GM18519 (cell line): ENCODE measurements around the gene UQCR11.

Experiments
- ATAC-seq: cut with Tn5 transposase; IDR thresholded peaks from one replicate; pipeline ENCODE4 v1.9.1; 2021; ENCODE audit warnings: mild to moderate bottlenecking, moderate library complexity; ENCODE audit not compliant: unreplicated experiment, low FRiP score

The UQCR11 gene

DNA sequence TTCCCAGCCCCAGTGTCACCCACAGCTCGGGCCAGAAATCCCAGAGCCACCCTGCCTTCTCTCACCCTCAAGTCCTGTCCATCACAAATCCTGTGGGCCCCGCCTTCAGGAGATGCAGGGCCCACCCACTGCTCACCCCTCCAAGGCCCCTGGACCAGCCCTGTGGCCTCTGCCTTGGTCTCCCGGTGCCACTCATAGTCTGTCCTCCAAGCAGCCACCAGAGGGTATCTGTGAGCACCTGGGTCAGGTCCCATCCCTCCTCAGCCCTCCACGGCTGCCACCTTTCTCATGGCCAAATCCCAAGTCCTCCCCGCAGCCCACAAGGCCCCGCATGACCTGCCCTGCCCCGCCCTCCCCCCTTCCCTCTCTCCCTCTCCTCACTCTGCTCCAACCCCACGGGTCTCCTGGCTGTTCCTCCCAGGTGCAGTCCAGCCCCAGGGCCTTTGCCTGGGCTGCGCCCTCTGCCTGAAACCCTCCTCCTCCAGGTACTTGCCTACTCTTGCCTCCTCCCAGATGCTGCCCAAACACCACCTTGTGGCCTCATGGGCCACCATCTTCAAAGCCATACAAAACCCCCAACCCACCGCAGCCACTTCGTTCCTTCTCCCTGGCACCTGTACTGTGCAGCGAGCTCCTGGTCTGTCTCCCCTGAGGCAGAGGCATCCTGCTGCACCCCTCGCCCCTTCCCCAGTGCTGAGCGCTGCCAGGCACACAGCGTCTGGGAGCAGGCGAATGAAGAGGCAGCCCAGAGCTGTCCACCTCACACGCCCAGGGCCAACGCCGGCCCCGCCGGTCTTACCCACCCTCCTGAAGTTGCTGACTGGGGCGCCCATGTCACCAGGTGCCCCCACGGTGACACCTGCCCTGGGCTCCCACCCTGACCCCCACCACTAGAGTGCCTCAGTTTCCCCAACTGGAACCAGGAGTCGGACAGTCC, 13.2 kb upstream of the UQCR11 start:
- no peak for ATAC-seq

DNA sequence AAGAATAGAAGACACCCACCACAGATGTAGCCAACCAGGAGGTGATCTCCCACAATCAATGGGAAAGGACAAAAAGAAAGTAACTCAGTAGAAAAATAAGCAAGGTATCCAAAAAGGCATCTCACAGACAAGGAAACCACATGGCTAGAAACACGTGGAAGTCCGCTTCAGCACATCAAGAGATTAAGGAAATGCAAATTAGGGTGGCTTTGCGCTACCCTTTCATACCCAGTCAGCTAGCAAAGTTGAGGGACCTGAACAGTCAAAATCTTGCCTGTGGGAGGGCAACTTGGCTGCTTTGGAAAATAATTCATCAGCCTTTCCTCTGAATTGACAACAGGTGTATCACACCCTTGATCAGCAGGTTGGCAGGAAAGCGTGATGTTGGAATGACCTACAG, 11.6 kb upstream of the UQCR11 start:
- no peak for ATAC-seq

DNA sequence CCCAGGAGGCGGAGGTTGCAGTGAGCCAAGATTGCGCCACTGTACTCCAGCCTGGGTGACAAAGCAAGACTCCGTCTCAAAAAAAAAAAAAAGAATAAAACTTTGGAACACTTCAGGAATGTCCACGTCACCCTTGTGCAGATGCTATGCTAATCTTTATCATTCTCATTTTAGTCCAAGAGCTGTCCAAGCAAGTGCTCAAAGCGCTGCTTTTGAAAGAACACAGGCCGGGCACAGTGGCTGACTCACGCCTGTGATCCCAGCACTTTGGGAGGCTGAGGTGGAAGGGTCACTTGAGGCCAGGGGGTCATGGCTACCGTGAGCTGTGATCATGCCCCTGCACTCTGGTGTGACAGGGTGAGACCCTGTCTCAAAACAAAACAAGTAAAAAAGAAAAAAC, 11.1 kb upstream of the UQCR11 start:
- no peak for ATAC-seq

- no peak for ATAC-seq
Measured at GRCh38 chr19:1615156-1615765, 10.0 kb upstream of the UQCR11 start.

DNA sequence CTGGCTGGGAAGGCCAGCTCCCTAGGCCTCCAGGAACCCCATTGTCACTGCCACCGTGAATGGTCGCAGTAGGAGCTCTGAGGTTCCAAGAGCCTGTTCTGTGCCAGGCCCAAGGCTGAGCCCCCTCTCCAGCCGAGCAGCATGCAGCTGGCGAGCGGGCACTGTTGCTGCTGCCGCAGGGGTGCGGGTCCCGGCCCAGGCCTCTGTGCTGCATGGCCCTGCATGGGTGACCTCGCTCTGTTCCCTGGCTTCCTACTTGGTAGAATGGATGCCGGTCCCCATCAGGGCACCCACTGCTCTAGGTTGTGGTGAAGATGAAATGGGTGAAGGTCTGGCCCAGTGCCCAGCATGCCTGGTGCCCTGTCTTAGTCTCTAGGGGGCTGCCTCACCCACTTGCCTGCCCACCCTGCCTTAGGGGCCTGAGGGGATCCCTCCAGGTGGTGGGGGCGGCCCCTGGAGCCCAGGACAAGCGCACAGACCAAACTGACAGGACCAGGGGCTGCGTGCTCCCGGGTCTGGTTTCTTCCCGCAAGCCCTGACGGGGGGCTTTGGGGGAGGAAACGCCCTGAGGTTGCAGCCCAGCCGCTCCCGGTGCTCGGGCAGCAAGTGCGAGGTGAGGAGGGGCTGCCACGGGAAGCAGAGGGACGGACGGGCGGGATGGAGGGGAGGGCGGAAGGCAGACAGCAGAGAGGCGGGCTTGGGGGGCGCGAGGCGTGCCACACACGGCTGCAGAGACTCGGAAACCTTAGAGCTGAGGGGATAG, 8.7 kb upstream of the UQCR11 start:
- no peak for ATAC-seq

GRCh38 chr19:1613146-1613545, 7.9 kb upstream of the UQCR11 start:
- ATAC-seq: no peak

GRCh38 chr19:1612114-1613086, 7.1 kb upstream of the UQCR11 start:
- no peak for ATAC-seq

DNA sequence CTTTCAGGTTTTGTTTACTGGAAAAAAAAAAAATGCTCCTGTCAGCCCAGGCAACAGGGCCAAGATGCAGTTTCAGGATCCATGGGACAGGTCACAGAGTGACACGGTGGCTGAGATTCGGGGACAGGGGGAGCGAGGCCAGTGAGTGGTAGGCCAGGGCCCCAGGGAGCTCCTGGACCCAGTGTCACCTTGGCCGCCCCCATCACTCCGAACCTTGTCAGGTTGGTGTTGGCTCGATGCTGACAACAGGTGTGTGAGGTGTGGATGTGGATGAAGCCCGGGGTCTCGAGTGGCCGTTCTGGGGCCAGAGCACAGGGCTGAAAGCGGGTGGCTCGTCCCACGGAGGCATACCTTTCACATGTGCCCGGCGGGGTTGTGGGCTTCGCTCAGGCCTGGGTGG, 6.1 kb upstream of the UQCR11 start:
- ATAC-seq: no peak

GRCh38 chr19:1610579-1610978, 5.3 kb upstream of the UQCR11 start:
- no peak for ATAC-seq

- ATAC-seq: no peak
Measured at GRCh38 chr19:1609680-1610474, 4.6 kb upstream of the UQCR11 start.

GRCh38 chr19:1609103-1609396, 3.8 kb upstream of the UQCR11 start:
- no peak for ATAC-seq

DNA sequence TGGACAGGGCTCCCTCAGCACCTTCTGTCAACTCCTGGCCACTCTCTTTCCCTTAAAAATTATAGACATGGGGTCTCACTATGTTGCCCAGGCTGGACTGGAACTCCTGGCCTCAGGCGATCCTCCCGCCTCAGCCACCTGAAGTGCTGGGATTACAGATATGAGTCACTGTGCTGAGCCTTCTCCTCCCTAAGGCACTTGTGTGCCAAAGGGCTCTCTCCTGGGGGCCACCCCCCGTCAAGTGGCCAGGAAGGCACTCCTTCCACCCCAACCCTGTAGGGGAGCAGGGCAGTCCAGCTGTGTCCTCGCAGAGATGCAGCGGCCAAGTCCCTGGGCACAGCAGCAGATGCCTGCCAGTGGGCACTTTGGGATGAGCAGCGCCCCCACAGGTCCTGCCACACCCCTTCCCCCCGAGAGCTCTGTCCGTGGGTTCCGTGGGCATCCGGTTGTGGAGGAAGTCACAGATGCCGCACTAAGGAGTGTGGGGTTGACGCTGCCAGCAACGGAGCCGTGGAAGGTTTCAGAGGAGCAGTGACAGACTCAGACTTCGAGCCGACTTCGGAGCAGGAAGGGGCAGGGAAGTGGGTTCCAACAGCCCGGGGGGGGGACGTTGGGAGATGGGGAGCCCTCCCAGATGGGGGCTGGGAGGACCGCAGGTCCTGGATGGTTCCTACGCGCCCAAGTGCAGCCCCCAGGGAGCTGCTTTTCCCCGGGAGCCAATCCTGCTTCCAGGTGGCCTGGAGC, 3.3 kb upstream of the UQCR11 start:
- no peak for ATAC-seq

- no peak for ATAC-seq
Measured at GRCh38 chr19:1606138-1606651, 933 bp upstream of the UQCR11 start.

DNA sequence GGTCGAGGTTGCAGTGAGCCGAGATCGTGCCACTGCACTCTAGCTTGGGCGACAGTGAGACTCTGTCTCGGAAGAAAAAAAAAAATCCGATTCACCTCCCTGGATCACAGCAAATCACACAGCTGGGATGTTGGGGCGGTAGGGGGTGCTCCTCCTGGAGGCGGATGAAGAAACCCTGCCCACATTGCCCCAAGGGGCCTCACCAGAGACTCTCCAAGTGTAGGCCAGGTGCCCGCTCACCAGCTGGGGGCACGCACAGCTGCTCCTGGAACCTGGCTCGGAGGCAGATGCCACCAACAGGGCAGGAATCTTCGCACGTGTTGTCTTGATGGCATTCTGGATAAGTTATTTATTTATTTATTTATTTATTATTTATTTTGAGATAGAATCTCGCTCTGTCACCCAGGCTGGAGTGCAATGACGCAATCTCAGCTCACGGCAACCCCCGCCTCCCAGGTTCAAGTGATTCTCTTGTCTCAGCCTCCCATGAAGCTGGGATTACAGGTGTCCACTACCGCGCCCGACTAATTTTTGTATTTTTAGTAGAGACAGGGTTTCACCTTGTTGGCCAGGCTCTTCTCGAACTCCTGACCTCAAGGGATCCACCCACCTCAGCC, 3.1 kb downstream of the UQCR11 start:
- ATAC-seq: no peak

DNA sequence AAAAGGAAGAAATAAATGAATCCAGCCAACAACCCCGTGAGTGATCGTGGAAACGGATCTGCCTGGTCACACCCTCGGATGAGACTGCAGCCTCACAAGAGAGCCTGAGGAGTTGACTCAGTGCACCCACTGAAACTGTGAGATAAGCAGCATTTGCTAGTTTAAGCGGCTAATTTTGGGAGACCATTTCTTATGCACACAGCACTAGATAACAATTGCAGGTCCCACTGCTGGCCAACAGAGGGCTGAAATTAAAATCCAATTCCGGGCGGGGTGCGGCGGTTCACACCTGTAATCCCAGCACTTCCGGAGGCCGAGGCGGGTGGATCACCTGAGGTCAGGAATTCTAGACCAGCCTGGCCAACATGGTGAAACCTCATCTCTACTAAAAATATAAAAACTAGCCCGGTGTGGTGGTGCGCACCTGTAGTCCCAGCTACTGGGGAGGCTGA, 3.6 kb downstream of the UQCR11 start:
- ATAC-seq: no peak

DNA sequence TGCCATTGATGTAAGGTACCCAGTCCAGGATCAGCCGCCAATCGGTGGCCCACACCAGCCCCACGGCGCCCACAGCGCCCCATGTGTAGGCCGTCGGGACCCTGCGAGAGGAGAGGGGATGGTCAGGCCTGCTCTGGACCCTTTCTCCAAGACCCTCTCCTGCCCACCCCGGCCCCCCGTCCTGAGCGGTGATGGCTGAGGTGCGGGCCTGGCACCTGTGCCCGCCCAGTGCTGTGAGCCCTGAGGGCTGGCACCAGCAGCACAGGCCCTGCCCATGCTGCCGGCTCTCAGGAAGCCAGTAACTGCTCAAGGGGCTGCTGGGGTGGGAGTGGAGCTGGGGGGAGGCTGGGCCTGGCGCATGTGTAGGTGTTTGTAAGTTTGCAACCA, 5.8 kb downstream of the UQCR11 start:
- ATAC-seq: no peak

- no peak for ATAC-seq
Measured at GRCh38 chr19:1598777-1599459, 6.3 kb downstream of the UQCR11 start.

GRCh38 chr19:1593501-1593772, 11.8 kb downstream of the UQCR11 start:
- no peak for ATAC-seq
